ENCODE measurements around the gene RERGL.
"Not testable (repeated sequence)": the region's sequence is repeated elsewhere in the genome, so short reads cannot be mapped to it uniquely, and the experiment has no call there.

RERGL gene

GRCh38 chr12:18071336-18071735, 18.7 kb downstream of the RERGL start:
- DNase-seq (ENCODE audit: low read depth in 1 of 2, low spot score in 1 of 2): no peak
- no peak for TF ChIP-seq JUND (IDR thresholded peaks at IDR 0.05; ENCODE audit: low read depth)
- in situ Hi-C loops (cut with HindIII; ENCODE audit: low pct_unique_long_range_greater_than_20kb, low sequenced_read_pairs): no loop called here

- in situ Hi-C loops (cut with HindIII; ENCODE audit: low pct_unique_long_range_greater_than_20kb, low sequenced_read_pairs): no loop called here
- no peak for DNase-seq (ENCODE audit: low read depth in 1 of 2, low spot score in 1 of 2)
- TF ChIP-seq JUND (IDR thresholded peaks at IDR 0.05; ENCODE audit: low read depth): no peak
Observed at GRCh38 chr12:18068355-18068754, 21.6 kb downstream of the RERGL start.

GRCh38 chr12:18066666-18067065, 23.3 kb downstream of the RERGL start:
- DNase-seq (ENCODE audit: low read depth in 1 of 2, low spot score in 1 of 2): no peak
- no peak for TF ChIP-seq JUND (IDR thresholded peaks at IDR 0.05; ENCODE audit: low read depth)
- in situ Hi-C loops (cut with HindIII; ENCODE audit: low pct_unique_long_range_greater_than_20kb, low sequenced_read_pairs): no loop called here

- DNase-seq (ENCODE audit: low read depth in 1 of 2, low spot score in 1 of 2); in situ Hi-C loops (cut with HindIII; ENCODE audit: low pct_unique_long_range_greater_than_20kb, low sequenced_read_pairs): not testable (repeated sequence)
Observed at GRCh38 chr12:18062867-18063266, 27.1 kb downstream of the RERGL start.

- no peak for TF ChIP-seq JUND (IDR thresholded peaks at IDR 0.05; ENCODE audit: low read depth)
- DNase-seq (ENCODE audit: low read depth in 1 of 2, low spot score in 1 of 2): no peak
- in situ Hi-C loops (cut with HindIII; ENCODE audit: low pct_unique_long_range_greater_than_20kb, low sequenced_read_pairs): no loop called here
Observed at GRCh38 chr12:18057051-18057450, 32.9 kb downstream of the RERGL start.

GRCh38 chr12:18054925-18055619, 34.9 kb downstream of the RERGL start:
- in situ Hi-C loops (cut with HindIII; ENCODE audit: low pct_unique_long_range_greater_than_20kb, low sequenced_read_pairs): no loop called here
- no peak for DNase-seq (ENCODE audit: low read depth in 1 of 2, low spot score in 1 of 2)
- TF ChIP-seq JUND (IDR thresholded peaks at IDR 0.05; ENCODE audit: low read depth): no peak

GRCh38 chr12:18045446-18045992, 44.5 kb downstream of the RERGL start:
- in situ Hi-C loops (cut with HindIII; ENCODE audit: low pct_unique_long_range_greater_than_20kb, low sequenced_read_pairs): no loop called here
- no peak for TF ChIP-seq JUND (IDR thresholded peaks at IDR 0.05; ENCODE audit: low read depth)
- DNase-seq (ENCODE audit: low read depth in 1 of 2, low spot score in 1 of 2): no peak

GRCh38 chr12:18040060-18040742, 49.8 kb downstream of the RERGL start:
- DNase-seq (ENCODE audit: low read depth in 1 of 2, low spot score in 1 of 2); in situ Hi-C loops (cut with HindIII; ENCODE audit: low pct_unique_long_range_greater_than_20kb, low sequenced_read_pairs): not testable (repeated sequence)
